ENCODE results near the gene MYO19.

Gene MYO19

GRCh38 chr17:36470499-36470898, 64.2 kb downstream of the MYO19 start:
- Histone ChIP-seq H3K36me3 (replicated peaks; ENCODE audit: low read depth, low read length) (no peaks in the 10 kb centered on the region), H3K79me2 (ENCODE audit: low read length) (no peaks in the 10 kb centered on the region), H3K4me1 (ENCODE audit: low read length) (peaks cover 16% of the 10 kb centered on the region), H3K4me3 (ENCODE audit: low read length) (no peak overlapping the region), H3K9ac (ENCODE audit: low read length) (no peak overlapping the region), H3K27me3 (ENCODE audit: low read depth, low read length) (peaks cover 48% of the 10 kb centered on the region), H2AFZ (ENCODE audit: low read depth, low read length) (no peak overlapping the region), H3K4me2 (ENCODE audit: low read length) (peak overlapping the region; percentile 13; the same call in 1 of the 2 replicates), H4K20me1 (ENCODE audit: insufficient read depth, low read length) (no peaks in the 10 kb centered on the region), H3K9me3 (ENCODE audit: insufficient read depth, low read length) (no peaks in the 10 kb centered on the region), H3K27ac (ENCODE audit: low read length) (no peak overlapping the region)
- no peak for TF ChIP-seq CTCF (IDR thresholded peaks at IDR 0.05; ENCODE audit: low read depth, low read length)
- no peak for TF ChIP-seq EZH2phosphoT487 (IDR thresholded peaks at IDR 0.05; ENCODE audit: low read depth)

GRCh38 chr17:36469733-36470132, 64.9 kb downstream of the MYO19 start:
- no peaks in the 10 kb centered on the region for H3K9me3 ChIP-seq (ENCODE audit: insufficient read depth, low read length)
- H3K9ac ChIP-seq (ENCODE audit: low read length) = no peak overlapping the region
- H3K27ac ChIP-seq (ENCODE audit: low read length) = no peak overlapping the region
- no peaks in the 10 kb centered on the region for H3K36me3 ChIP-seq (replicated peaks; ENCODE audit: low read depth, low read length)
- H2AFZ ChIP-seq (ENCODE audit: low read depth, low read length) = no peak overlapping the region
- peaks cover 45% of the 10 kb centered on the region for H3K27me3 ChIP-seq (ENCODE audit: low read depth, low read length)
- TF ChIP-seq EZH2phosphoT487 (IDR thresholded peaks at IDR 0.05; ENCODE audit: low read depth) = no peak
- TF ChIP-seq CTCF (IDR thresholded peaks at IDR 0.05; ENCODE audit: low read depth, low read length) = no peak
- no peaks in the 10 kb centered on the region for H4K20me1 ChIP-seq (ENCODE audit: insufficient read depth, low read length)
- no peak overlapping the region for H3K4me3 ChIP-seq (ENCODE audit: low read length)
- peaks cover 16% of the 10 kb centered on the region for H3K4me1 ChIP-seq (ENCODE audit: low read length)
- no peaks in the 10 kb centered on the region for H3K79me2 ChIP-seq (ENCODE audit: low read length)
- no peak overlapping the region for H3K4me2 ChIP-seq (ENCODE audit: low read length)

- Histone ChIP-seq H3K27me3 (ENCODE audit: low read depth, low read length) (peaks cover 45% of the 10 kb centered on the region), H3K4me2 (ENCODE audit: low read length) (no peak overlapping the region), H3K79me2 (ENCODE audit: low read length) (no peaks in the 10 kb centered on the region), H3K4me3 (ENCODE audit: low read length) (no peak overlapping the region), H3K36me3 (replicated peaks; ENCODE audit: low read depth, low read length) (no peaks in the 10 kb centered on the region), H4K20me1 (ENCODE audit: insufficient read depth, low read length) (no peaks in the 10 kb centered on the region), H3K4me1 (ENCODE audit: low read length) (peaks cover 16% of the 10 kb centered on the region), H2AFZ (ENCODE audit: low read depth, low read length) (no peak overlapping the region), H3K9ac (ENCODE audit: low read length) (no peak overlapping the region), H3K27ac (ENCODE audit: low read length) (no peak overlapping the region), H3K9me3 (ENCODE audit: insufficient read depth, low read length) (no peaks in the 10 kb centered on the region)
- TF ChIP-seq EZH2phosphoT487 (IDR thresholded peaks at IDR 0.05; ENCODE audit: low read depth) = no peak
Measured at GRCh38 chr17:36468903-36469635, 65.6 kb downstream of the MYO19 start.

- Histone ChIP-seq H3K27me3 (ENCODE audit: low read depth, low read length) (peaks cover 29% of the 10 kb centered on the region), H3K9ac (ENCODE audit: low read length) (no peak overlapping the region), H4K20me1 (ENCODE audit: insufficient read depth, low read length) (no peaks in the 10 kb centered on the region), H3K36me3 (replicated peaks; ENCODE audit: low read depth, low read length) (no peaks in the 10 kb centered on the region), H3K4me2 (ENCODE audit: low read length) (no peak overlapping the region), H3K4me1 (ENCODE audit: low read length) (no peaks in the 10 kb centered on the region), H3K9me3 (ENCODE audit: insufficient read depth, low read length) (no peaks in the 10 kb centered on the region), H3K79me2 (ENCODE audit: low read length) (no peaks in the 10 kb centered on the region), H3K27ac (ENCODE audit: low read length) (no peak overlapping the region), H3K4me3 (ENCODE audit: low read length) (no peak overlapping the region), H2AFZ (ENCODE audit: low read depth, low read length) (no peak overlapping the region)
- TF ChIP-seq EZH2phosphoT487 (IDR thresholded peaks at IDR 0.05; ENCODE audit: low read depth) = no peak
- TF ChIP-seq CTCF (IDR thresholded peaks at IDR 0.05; ENCODE audit: low read depth, low read length) = no peak
Measured at GRCh38 chr17:36464765-36465088, 69.9 kb downstream of the MYO19 start.

Measured in OCI-LY3 (cell line).